B cell (primary cell): Measurements from ENCODE around the gene EEF1E1. TPM values are rescaled to one million over a fixed set of nuclear protein-coding genes. Genes with fewer than 3 reads are reported as not detected.

Experiments
- ATAC-seq: fragments of 200-7000 bp; cut with Tn5 transposase; one replicate; pipeline ENCODE4 v1.10.0; 2021; ENCODE audit warnings: low read depth, mild to moderate bottlenecking, moderate number of reproducible peaks, moderate library complexity
- CTCF ChIA-PET: fragments of 350-600 bp; sonication (Branson Sonifier 250); formaldehyde crosslinking; loops from one replicate; lab custom pipeline; 2021; ENCODE audit warnings: antibody characterized with exemption, inconsistent platforms; lab: Charles Lee
- POLR2A ChIA-PET: fragments of 350-600 bp; sonication (Branson Sonifier 250); formaldehyde crosslinking; loops from one replicate; lab custom pipeline; 2021; ENCODE audit warnings: antibody characterized with exemption; lab: Charles Lee
- DNase-seq: peaks from one replicate; pipeline ENCODE4 v3.0.0; 2013
- H2AFZ ChIP-seq: 2 replicates; pipeline ENCODE4 v1.6.1; 2012; ENCODE audit warnings: mild to moderate bottlenecking, low read depth, low read length; ENCODE audit not compliant: insufficient read depth, poor library complexity, severe bottlenecking
- H3K27ac ChIP-seq, 2 donors: 1 replicate in 1 of 2; 2 replicates in 1 of 2; pipeline ENCODE4 v1.5.1; 2012 to 2013; ENCODE audit warnings: low read length in 2 of 2, mild to moderate bottlenecking in 2 of 2, moderate library complexity in 1 of 2
- H3K27me3 ChIP-seq, 4 experiments: fragments of 200-600 bp in 1 of 4; sonication (generic) in 1 of 4; replicated peaks in 1 of 4; 1 replicate in 2 of 4; 2 replicates in 2 of 4; pipeline versions ENCODE4 v1.6.1 to v1.7.0; 2013 to 2016; ENCODE audit warnings: low read length in 3 of 4, mild to moderate bottlenecking in 2 of 4, mixed read lengths in 1 of 4, moderate library complexity in 1 of 4; ENCODE audit not compliant: insufficient read depth in 4 of 4, control insufficient read depth in 3 of 4; ENCODE audit errors: control extremely low read depth in 1 of 4
- H3K36me3 ChIP-seq, 2 experiments: replicated peaks in 1 of 2; 1 replicate in 1 of 2; 2 replicates in 1 of 2; pipeline versions ENCODE4 v1.6.1 to v1.7.1; 2013; ENCODE audit warnings: low read length in 1 of 2; ENCODE audit not compliant: insufficient read depth in 2 of 2, control insufficient read depth in 1 of 2; ENCODE audit errors: control extremely low read depth in 1 of 2, extremely low read depth in 1 of 2
- H3K4me1 ChIP-seq, 2 donors: fragments of 200-600 bp in 1 of 2; sonication (generic) in 1 of 2; 1 replicate in 1 of 2; 2 replicates in 1 of 2; pipeline versions ENCODE4 v1.5.1 to v1.6.1; 2013 to 2017; ENCODE audit warnings: low read length in 2 of 2; ENCODE audit not compliant: control insufficient read depth in 2 of 2, insufficient read depth in 2 of 2
- H3K4me2 ChIP-seq: replicated peaks from 2 replicates; pipeline ENCODE3; 2012; ENCODE audit warnings: mild to moderate bottlenecking, low read depth, low read length; ENCODE audit not compliant: poor library complexity, severe bottlenecking
- H3K4me3 ChIP-seq, 5 experiments: fragments of 200-600 bp in 1 of 5; sonication (generic) in 1 of 5; 1 replicate in 3 of 5; 2 replicates in 2 of 5; pipeline versions ENCODE4 v1.5.1 to v1.7.0; 2011 to 2016; ENCODE audit warnings: low read length in 4 of 5, mild to moderate bottlenecking in 4 of 5, low read depth in 2 of 5, control low read depth in 1 of 5, moderate library complexity in 1 of 5; ENCODE audit not compliant: insufficient read depth in 1 of 5; ENCODE audit errors: control extremely low read depth in 1 of 5, extremely low read depth in 1 of 5
- H3K79me2 ChIP-seq: fragments of 200-600 bp; sonication (generic); one replicate; pipeline ENCODE4 v1.6.0; 2016; ENCODE audit warnings: low read length; ENCODE audit not compliant: control insufficient read depth, insufficient read depth
- H3K9ac ChIP-seq: fragments of 200-600 bp; sonication (generic); 2 replicates; pipeline ENCODE4 v1.6.1; 2017; ENCODE audit warnings: mild to moderate bottlenecking, low read length, moderate library complexity
- H3K9me3 ChIP-seq, 3 donors: one replicate each; pipeline versions ENCODE4 v1.6.1 to v1.7.1; 2013; ENCODE audit warnings: low read length in 2 of 3; ENCODE audit not compliant: control insufficient read depth in 2 of 3, insufficient read depth in 1 of 3; ENCODE audit errors: control extremely low read depth in 1 of 3
- H4K20me1 ChIP-seq: 2 replicates; pipeline ENCODE4 v1.6.0; 2012; ENCODE audit warnings: mild to moderate bottlenecking, low read length; ENCODE audit not compliant: insufficient read depth, control insufficient read depth, poor library complexity, severe bottlenecking
- H3K27ac Mint-ChIP-seq: one replicate; pipeline ENCODE4 v1.8.0; 2021; ENCODE audit warnings: mixed read lengths
- H3K27me3 Mint-ChIP-seq: one replicate; pipeline ENCODE4 v1.8.0; 2021; ENCODE audit warnings: mixed read lengths
- H3K4me1 Mint-ChIP-seq: one replicate; pipeline ENCODE4 v1.8.0; 2021; ENCODE audit warnings: mixed read lengths
- H3K4me3 Mint-ChIP-seq: one replicate; pipeline ENCODE4 v1.8.0; 2021; ENCODE audit warnings: mixed read lengths
- H3K9me3 Mint-ChIP-seq: one replicate; pipeline ENCODE4 v1.8.0; 2022; ENCODE audit warnings: mixed read lengths; ENCODE audit not compliant: insufficient read depth
- CTCF ChIP-seq: fragments of 200-600 bp; IDR thresholded peaks from one replicate; pipeline ENCODE4 v1.8.0; 2022; ENCODE audit warnings: antibody characterized with exemption, mild to moderate bottlenecking
- EZH2 ChIP-seq: IDR thresholded peaks from 2 replicates; pipeline ENCODE4 v1.6.1; 2012; ENCODE audit warnings: borderline replicate concordance, low read depth, mild to moderate bottlenecking, moderate library complexity, low read length; ENCODE audit not compliant: insufficient read depth, poor library complexity, severe bottlenecking
- WGBS: methylation state at CpG from one replicate; pipeline ENCODE4 v1.1.5; 2013; ENCODE audit warnings: missing lambda C conversion rate; ENCODE audit not compliant: insufficient coverage; 5-methylcytosine and 5-hydroxymethylcytosine counted together
- intact Hi-C: fragments of 100-400 bp; cut with micrococcal nuclease; formaldehyde crosslinking; loops from one replicate; pipeline ENCODE4 v1.10.0; 2022
- polyA plus RNA-seq: library from polyadenylated mRNA; depleted of rRNA; stranded (reverse); fragments of >200 nt; gene quantifications from 2 replicates; pipeline ENCODE4 v1.2.3, GENCODE V29; 2012
- total RNA-seq, 2 donors: library from RNA; stranded (reverse); fragments of 120-200 nt in 1 of 2; gene quantifications; 1 replicate in 1 of 2; 2 replicates in 1 of 2; pipeline versions ENCODE4 v1.2.3 to v1.2.4, GENCODE V29; 2013 to 2022

The EEF1E1 gene
- total and polyA plus RNA-seq, 2 donors (not counting 1 experiment from before 2014, with no cell fraction given) = 20.1 to 23.1 TPM

- CTCF ChIA-PET = interaction anchor here (1.7 kb wide), 1 partner anchor 38 kb away, joined by 8 read pairs; the partner anchor contains the start of gene EEF1E1
- H3K79me2 ChIP-seq = no peaks in the 10 kb centered on the region
- WGBS = under 1% methylated on average over 48 of the region's 64 CpGs
These were observed 38.3 kb downstream of the EEF1E1 start, which contains the start of gene BLOC1S5 for GRCh38 chr6:8063761-8064637. Gene BLOC1S5 (minus strand): TSS chr6:8064389. CDS start chr6:8064376, 13 bp downstream.

More at GRCh38 chr6:8063761-8064637, 38.3 kb downstream of the EEF1E1 start, which contains the start of gene BLOC1S5:
- Mint-ChIP-seq H3K27me3 (no peaks in the 10 kb centered on the region), H3K4me1 (peaks cover 20% of the 10 kb centered on the region), H3K9me3 (no peaks in the 10 kb centered on the region), H3K4me3 (peak within 1 kb of the TSS; percentile 98), H3K27ac (peak within 1 kb of the TSS; percentile 94)
- Histone ChIP-seq H3K9ac (peak within 1 kb of the TSS; percentile 83), H2AFZ (peak within 1 kb of the TSS; percentile 84), H3K27ac (peak within 1 kb of the TSS; percentile 85 to 86), H3K4me1 (peaks cover 7 to 15% of the 10 kb centered on the region in 2 donors), H3K9me3 (no peaks in the 10 kb centered on the region), H3K27me3 (no peaks in the 10 kb centered on the region), H3K4me3 (peak within 1 kb of the TSS; percentile 78 to 96 (median 85)), H3K4me2 (peak within 1 kb of the TSS; percentile 80), H4K20me1 (no peaks in the 10 kb centered on the region), H3K36me3 (peaks cover 4 to 14% of the 10 kb centered on the region in 2 experiments)
- POLR2A ChIA-PET = interaction anchor here (1.7 kb wide), 1 partner anchor 38 kb away, joined by 7 read pairs; the partner anchor contains the start of gene EEF1E1
- no peak for TF ChIP-seq EZH2
- TF ChIP-seq CTCF = no peak
- intact Hi-C loops = loop anchor here (1.0 to 2.0 kb wide), 5 partner anchors 38 to 675 kb away; partner anchors contain the start of genes CAGE1, EEF1E1, RIOK1 and SLC35B3
- peak; percentile 97 for DNase-seq
- ATAC-seq = peak; percentile 90
